Measurements from ENCODE around the gene DGKZ.
A peak's percentile ranks its signal among the peaks of the same experiment; 100 is the strongest.

DGKZ gene

GRCh38 chr11:46386005-46386578, 38.8 kb downstream of the DGKZ start:
- H3K9me3 ChIP-seq, result no peaks in the 10 kb centered on the region
- peaks cover 13 to 42% (median 31%) of the 10 kb centered on the region in 4 donors for H3K4me1 ChIP-seq
- H3K4me3 ChIP-seq, result no peak overlapping the region
- peaks cover 3 to 98% of the 10 kb centered on the region in 2 donors for H3K27me3 ChIP-seq
- H3K27ac ChIP-seq, result no peak overlapping the region
- TF ChIP-seq, protein P1, sequence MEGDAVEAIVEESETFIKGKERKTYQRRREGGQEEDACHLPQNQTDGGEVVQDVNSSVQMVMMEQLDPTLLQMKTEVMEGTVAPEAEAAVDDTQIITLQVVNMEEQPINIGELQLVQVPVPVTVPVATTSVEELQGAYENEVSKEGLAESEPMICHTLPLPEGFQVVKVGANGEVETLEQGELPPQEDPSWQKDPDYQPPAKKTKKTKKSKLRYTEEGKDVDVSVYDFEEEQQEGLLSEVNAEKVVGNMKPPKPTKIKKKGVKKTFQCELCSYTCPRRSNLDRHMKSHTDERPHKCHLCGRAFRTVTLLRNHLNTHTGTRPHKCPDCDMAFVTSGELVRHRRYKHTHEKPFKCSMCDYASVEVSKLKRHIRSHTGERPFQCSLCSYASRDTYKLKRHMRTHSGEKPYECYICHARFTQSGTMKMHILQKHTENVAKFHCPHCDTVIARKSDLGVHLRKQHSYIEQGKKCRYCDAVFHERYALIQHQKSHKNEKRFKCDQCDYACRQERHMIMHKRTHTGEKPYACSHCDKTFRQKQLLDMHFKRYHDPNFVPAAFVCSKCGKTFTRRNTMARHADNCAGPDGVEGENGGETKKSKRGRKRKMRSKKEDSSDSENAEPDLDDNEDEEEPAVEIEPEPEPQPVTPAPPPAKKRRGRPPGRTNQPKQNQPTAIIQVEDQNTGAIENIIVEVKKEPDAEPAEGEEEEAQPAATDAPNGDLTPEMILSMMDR (IDR thresholded peaks at IDR 0.05), result no peak
- DNase-seq, result no peak
- no peaks in the 10 kb centered on the region for H3K36me3 ChIP-seq
- intact Hi-C loops (cut with DNase I; ENCODE audit: low total_unique reads), result no loop called here

GRCh38 chr11:46386674-46387073, 39.4 kb downstream of the DGKZ start:
- Histone ChIP-seq H3K4me1 (peaks cover 13 to 42% (median 31%) of the 10 kb centered on the region in 4 donors), H3K27me3 (peaks cover 3 to 100% of the 10 kb centered on the region in 2 donors)

GRCh38 chr11:46387456-46387855, 40.2 kb downstream of the DGKZ start:
- TF ChIP-seq, protein P1 (IDR thresholded peaks at IDR 0.05), result no peak
- H3K36me3 ChIP-seq, result no peaks in the 10 kb centered on the region
- H3K27me3 ChIP-seq, result peaks cover 3 to 100% of the 10 kb centered on the region in 2 donors
- H3K4me3 ChIP-seq, result no peak overlapping the region
- no peaks in the 10 kb centered on the region for H3K9me3 ChIP-seq
- intact Hi-C loops (cut with DNase I; ENCODE audit: low total_unique reads), result no loop called here
- H3K27ac ChIP-seq, result no peak overlapping the region
- no peak for DNase-seq
- H3K4me1 ChIP-seq, result peaks cover 7 to 42% (median 31%) of the 10 kb centered on the region in 4 donors

More at GRCh38 chr11:46386674-46387073, 39.4 kb downstream of the DGKZ start:
- Histone ChIP-seq H3K9me3 (no peaks in the 10 kb centered on the region), H3K4me3 (no peak overlapping the region), H3K36me3 (no peaks in the 10 kb centered on the region), H3K27ac (no peak overlapping the region)
- intact Hi-C loops (cut with DNase I; ENCODE audit: low total_unique reads), result no loop called here
- TF ChIP-seq, protein P1 (IDR thresholded peaks at IDR 0.05), result no peak
- no peak for DNase-seq

- intact Hi-C loops (cut with DNase I; ENCODE audit: low total_unique reads), result no loop called here
- TF ChIP-seq, protein P1 (IDR thresholded peaks at IDR 0.05), result no peak
- no peak overlapping the region for H3K4me3 ChIP-seq
- H3K27me3 ChIP-seq, result peaks cover 3 to 94% of the 10 kb centered on the region in 2 donors
- H3K36me3 ChIP-seq, result no peaks in the 10 kb centered on the region
- H3K27ac ChIP-seq, result no peak overlapping the region
- no peaks in the 10 kb centered on the region for H3K9me3 ChIP-seq
- H3K4me1 ChIP-seq, result peaks cover 7 to 42% (median 35%) of the 10 kb centered on the region in 4 donors
- DNase-seq, result peak in 1 of 2 donors; percentile 54
These were observed 40.8 kb downstream of the DGKZ start for GRCh38 chr11:46387919-46388618.

DNA sequence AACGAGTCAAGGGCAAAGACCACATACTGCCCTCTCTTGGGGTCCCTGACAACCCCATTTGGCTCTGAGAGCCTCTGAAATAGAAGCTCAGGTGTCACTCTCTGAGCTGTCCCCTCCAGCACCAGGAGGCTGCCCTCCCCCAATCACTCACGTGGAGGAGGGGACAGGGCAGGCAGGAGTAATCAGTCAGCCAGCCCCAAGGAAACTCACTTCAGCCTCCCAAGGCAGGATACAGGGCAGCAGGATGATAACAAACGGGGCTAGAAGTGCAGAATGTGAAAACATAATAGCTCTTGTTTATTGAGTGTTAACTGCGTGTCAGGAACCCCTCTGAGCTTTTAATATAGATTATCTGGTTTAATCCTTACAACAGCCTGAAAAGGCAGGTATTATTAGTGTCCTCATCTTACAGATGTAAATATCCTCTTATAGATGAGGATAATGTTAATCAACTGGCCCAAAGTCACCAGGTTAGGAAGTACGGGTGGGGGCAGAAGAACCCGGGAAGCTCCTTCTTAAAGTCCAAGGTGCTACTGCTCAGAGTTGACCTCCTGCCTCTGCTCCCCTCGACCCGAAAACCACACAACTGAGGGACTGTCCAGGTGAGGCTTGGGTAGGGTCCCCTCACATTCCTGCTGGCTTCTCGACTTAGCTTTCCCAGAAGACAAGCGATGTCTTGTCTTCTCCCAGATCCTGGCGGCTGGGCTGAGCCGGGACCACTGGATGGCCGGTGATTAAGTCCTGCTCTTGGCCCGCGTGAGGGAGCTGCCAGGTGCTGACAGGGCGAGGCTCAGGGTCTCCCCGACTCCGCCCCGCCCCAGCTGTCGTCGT, 41.6 kb downstream of the DGKZ start:
- Histone ChIP-seq H3K27ac (no peak overlapping the region), H3K4me3 (peak overlapping the region in 1 of 2 donors; percentile 21), H3K36me3 (no peaks in the 10 kb centered on the region), H3K4me1 (peaks cover 7 to 43% (median 35%) of the 10 kb centered on the region in 4 donors), H3K27me3 (peaks cover 3 to 86% of the 10 kb centered on the region in 2 donors), H3K9me3 (no peaks in the 10 kb centered on the region)
- intact Hi-C loops (cut with DNase I; ENCODE audit: low total_unique reads), result no loop called here
- TF ChIP-seq, protein P1 (IDR thresholded peaks at IDR 0.05), result no peak
- DNase-seq, result peak in 1 of 2 donors; percentile 64
